Measurements from ENCODE around the gene RAD51B. TPM values are rescaled to one million over a fixed set of nuclear protein-coding genes. Genes with fewer than 3 reads are reported as not detected.
"Not testable (repeated sequence)": the region's sequence is repeated elsewhere in the genome, so short reads cannot be mapped to it uniquely, and the experiment has no call there.

RAD51B gene
- total and polyA plus RNA-seq, 9 of the 15 experiments (the other 6 are each of a cell fraction or from before 2014, with no cell fraction given): 8.5 to 17.3 (median 11.3) TPM

GRCh38 chr14:68435631-68436030, 616.1 kb downstream of the RAD51B start:
- TF ChIP-seq AFF1 (IDR thresholded peaks at IDR 0.05; ENCODE audit: low read depth in 1 of 2, partially characterized antibody in 2 of 2): peak in 1 of 2 experiments; percentile 97
- FAIRE-seq, ATAC-seq: not testable (repeated sequence)

GRCh38 chr14:68439676-68440075, 620.1 kb downstream of the RAD51B start:
- 5% methylated on average over 2 of the region's 2 CpGs for WGBS (ENCODE audit: insufficient coverage, low coverage, missing lambda C conversion rate)
- FAIRE-seq: no peak
- CTCF ChIA-PET (ENCODE audit: low intra/inter-chr PET ratio): no interaction called here
- no peak for TF ChIP-seq DPF2 (IDR thresholded peaks at IDR 0.05)
- no peak for TF ChIP-seq MBD2 (IDR thresholded peaks at IDR 0.05; ENCODE audit: borderline replicate concordance, low read depth)
- TF ChIP-seq MAFK (IDR thresholded peaks at IDR 0.05; ENCODE audit: low read length): no peak
- TF ChIP-seq TAF1 (IDR thresholded peaks at IDR 0.05; ENCODE audit: control insufficient read depth, extremely low read depth, insufficient read depth, low read length, severe bottlenecking): no peak
- TF ChIP-seq KLF16 (IDR thresholded peaks at IDR 0.05): no peak
- TF ChIP-seq FOXK1 (CRISPR knock-in tag; IDR thresholded peaks at IDR 0.05; ENCODE audit: borderline replicate concordance): no peak
- TF ChIP-seq MLX (CRISPR knock-in tag; conservative IDR thresholded peaks at IDR 0.05): no peak
- TF ChIP-seq RBM22 (IDR thresholded peaks at IDR 0.05; ENCODE audit: low read depth, low read length, poor library complexity, severe bottlenecking): no peak
- TF ChIP-seq TRIM24 (IDR thresholded peaks at IDR 0.05): no peak
- no peak for TF ChIP-seq RBFOX2 (IDR thresholded peaks at IDR 0.05; ENCODE audit: low read depth, low read length)

More at GRCh38 chr14:68435631-68436030, 616.1 kb downstream of the RAD51B start:
- CTCF ChIA-PET (ENCODE audit: low intra/inter-chr PET ratio); H3K9me1 ChIP-seq (ENCODE audit: control insufficient read depth, insufficient read depth, low read length); POLR2A ChIA-PET; H3K9me3 ChIP-seq (replicated peaks; ENCODE audit: control insufficient read depth, insufficient read depth, low read depth, low read length); intact Hi-C loops (cut with micrococcal nuclease); H2AFZ ChIP-seq (ENCODE audit: low read depth, low read length); H3K27ac ChIP-seq (ENCODE audit: extremely low read depth, low read depth, low read length); H3K9ac ChIP-seq (ENCODE audit: insufficient read depth in 1 of 2, low read depth in 2 of 2, low read length in 2 of 2); in situ Hi-C loops (cut with MboI); H3K79me2 ChIP-seq (ENCODE audit: control insufficient read depth, insufficient read depth, low read length); DNase-seq (ENCODE audit: extremely low read depth in 1 of 4, low spot score in 3 of 4); H3K27me3 ChIP-seq (ENCODE audit: control insufficient read depth in 2 of 2, insufficient read depth in 2 of 2, low read length in 2 of 2); H3K4me1 ChIP-seq (replicated peaks in 1 of 2; ENCODE audit: control insufficient read depth in 2 of 2, insufficient read depth in 2 of 2, low read length in 2 of 2); BruUV-seq (replicated peaks); H3K36me3 ChIP-seq (ENCODE audit: control insufficient read depth, insufficient read depth, low read length); H3K4me3 ChIP-seq; H4K20me1 ChIP-seq (replicated peaks; ENCODE audit: control insufficient read depth, insufficient read depth, low read length); H3K4me2 ChIP-seq (ENCODE audit: insufficient read depth, low read length): not testable (repeated sequence)

More at GRCh38 chr14:68439676-68440075, 620.1 kb downstream of the RAD51B start:
- Histone ChIP-seq H2AFZ (ENCODE audit: low read depth, low read length) (no peak overlapping the region), H3K4me1 (replicated peaks in 1 of 2; ENCODE audit: control insufficient read depth in 2 of 2, insufficient read depth in 2 of 2, low read length in 2 of 2) (no peaks in the 10 kb centered on the region), H3K36me3 (ENCODE audit: control insufficient read depth, insufficient read depth, low read length) (no peaks in the 10 kb centered on the region), H3K9me1 (ENCODE audit: control insufficient read depth, insufficient read depth, low read length) (no peaks in the 10 kb centered on the region), H3K79me2 (ENCODE audit: control insufficient read depth, insufficient read depth, low read length) (no peaks in the 10 kb centered on the region), H3K9me3 (replicated peaks; ENCODE audit: control insufficient read depth, insufficient read depth, low read depth, low read length) (no peaks in the 10 kb centered on the region), H4K20me1 (replicated peaks; ENCODE audit: control insufficient read depth, insufficient read depth, low read length) (no peaks in the 10 kb centered on the region), H3K4me3 (no peak overlapping the region), H3K27ac (ENCODE audit: extremely low read depth, low read depth, low read length) (no peak overlapping the region), H3K4me2 (ENCODE audit: insufficient read depth, low read length) (no peak overlapping the region), H3K9ac (ENCODE audit: insufficient read depth in 1 of 2, low read depth in 2 of 2, low read length in 2 of 2) (no peak overlapping the region), H3K27me3 (ENCODE audit: control insufficient read depth in 2 of 2, insufficient read depth in 2 of 2, low read length in 2 of 2) (no peaks in the 10 kb centered on the region)
- POLR2A ChIA-PET: no interaction called here
- no peak for ATAC-seq
- DNase-seq (ENCODE audit: extremely low read depth in 1 of 4, low spot score in 3 of 4): no peak
- no TSS peak for BruUV-seq (replicated peaks)
- in situ Hi-C loops (cut with MboI): no loop called here
- intact Hi-C loops (cut with micrococcal nuclease): no loop called here

All from K562 (cell line).